ENCODE data around the gene CREBBP. TPM values are rescaled to one million over a fixed set of nuclear protein-coding genes. Genes with fewer than 3 reads are reported as not detected.

CREBBP gene
- polyA plus RNA-seq, 1 donor (not counting 4 experiments of a cell fraction or from before 2014, with no cell fraction given): 5.0 TPM

DNA sequence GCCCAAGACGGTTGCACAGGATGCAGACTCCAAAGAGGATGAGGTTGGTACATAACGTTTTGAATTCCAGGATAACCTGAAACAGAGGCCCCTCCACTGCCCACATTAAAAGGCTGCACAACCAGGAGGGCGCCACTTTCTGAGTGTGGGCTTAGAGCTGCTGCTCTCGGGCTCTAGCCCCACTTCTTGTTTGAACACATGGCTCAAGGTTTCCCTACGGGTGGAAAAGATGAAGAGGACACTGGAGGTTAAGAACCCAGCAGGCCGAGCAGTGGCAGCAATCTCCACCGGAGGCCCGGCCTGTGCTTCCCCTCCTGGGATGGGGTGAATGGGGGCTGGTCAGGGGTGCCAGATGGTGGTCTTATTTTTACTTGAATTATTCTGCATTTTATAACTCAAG is 155.2 kb downstream of the CREBBP start:
- Histone ChIP-seq H3K9ac (ENCODE audit: control insufficient read depth, extremely low read depth, insufficient read depth, low read length) (no peak overlapping the region), H3K9me1 (ENCODE audit: control insufficient read depth, extremely low read depth, insufficient read depth, low read length) (no peaks in the 10 kb centered on the region), H3K79me2 (ENCODE audit: control insufficient read depth, insufficient read depth, low read length) (no peaks in the 10 kb centered on the region), H3K4me3 (ENCODE audit: control insufficient read depth in 2 of 3, extremely low read depth in 1 of 3, insufficient read depth in 2 of 3, low read depth in 1 of 3, low read length in 3 of 3) (no peak overlapping the region), H3K9me3 (ENCODE audit: control insufficient read depth, low read depth, low read length) (no peaks in the 10 kb centered on the region), H3K4me2 (ENCODE audit: control insufficient read depth, extremely low read depth, insufficient read depth, low read depth, low read length) (no peak overlapping the region), H2AFZ (ENCODE audit: control insufficient read depth, low read length) (no peak overlapping the region), H3K4me1 (ENCODE audit: control insufficient read depth, extremely low read depth, insufficient read depth, low read length) (no peaks in the 10 kb centered on the region), H3K27me3 (ENCODE audit: control insufficient read depth, extremely low read depth, insufficient read depth, low read length) (no peaks in the 10 kb centered on the region), H4K20me1 (ENCODE audit: control insufficient read depth, extremely low read depth, insufficient read depth, low read length) (no peaks in the 10 kb centered on the region), H3K36me3 (ENCODE audit: control insufficient read depth in 2 of 2, extremely low read depth in 1 of 2, insufficient read depth in 2 of 2, low read length in 2 of 2) (peaks cover 9 to 16% of the 10 kb centered on the region in 2 experiments), H3K27ac (ENCODE audit: control insufficient read depth, insufficient read depth, low read length) (no peak overlapping the region)
- DNase-seq (ENCODE audit: low read depth, low spot score): no peak
- FAIRE-seq: no peak
- no peak for TF ChIP-seq EZH2 (IDR thresholded peaks at IDR 0.05; ENCODE audit: low read length)
- TF ChIP-seq, protein P1, sequence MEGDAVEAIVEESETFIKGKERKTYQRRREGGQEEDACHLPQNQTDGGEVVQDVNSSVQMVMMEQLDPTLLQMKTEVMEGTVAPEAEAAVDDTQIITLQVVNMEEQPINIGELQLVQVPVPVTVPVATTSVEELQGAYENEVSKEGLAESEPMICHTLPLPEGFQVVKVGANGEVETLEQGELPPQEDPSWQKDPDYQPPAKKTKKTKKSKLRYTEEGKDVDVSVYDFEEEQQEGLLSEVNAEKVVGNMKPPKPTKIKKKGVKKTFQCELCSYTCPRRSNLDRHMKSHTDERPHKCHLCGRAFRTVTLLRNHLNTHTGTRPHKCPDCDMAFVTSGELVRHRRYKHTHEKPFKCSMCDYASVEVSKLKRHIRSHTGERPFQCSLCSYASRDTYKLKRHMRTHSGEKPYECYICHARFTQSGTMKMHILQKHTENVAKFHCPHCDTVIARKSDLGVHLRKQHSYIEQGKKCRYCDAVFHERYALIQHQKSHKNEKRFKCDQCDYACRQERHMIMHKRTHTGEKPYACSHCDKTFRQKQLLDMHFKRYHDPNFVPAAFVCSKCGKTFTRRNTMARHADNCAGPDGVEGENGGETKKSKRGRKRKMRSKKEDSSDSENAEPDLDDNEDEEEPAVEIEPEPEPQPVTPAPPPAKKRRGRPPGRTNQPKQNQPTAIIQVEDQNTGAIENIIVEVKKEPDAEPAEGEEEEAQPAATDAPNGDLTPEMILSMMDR (optimal IDR thresholded peaks at IDR 0.05 in 1 of 3, IDR thresholded peaks at IDR 0.05 in 1 of 3, conservative IDR thresholded peaks at IDR 0.05 in 1 of 3; ENCODE audit: extremely low read depth in 1 of 3, insufficient read depth in 2 of 3, low read length in 3 of 3): no peak
- dilution Hi-C loops (cut with MboI; ENCODE audit: extremely low pct_ligation_motif_present, low sequenced_read_pairs): no loop called here

DNA sequence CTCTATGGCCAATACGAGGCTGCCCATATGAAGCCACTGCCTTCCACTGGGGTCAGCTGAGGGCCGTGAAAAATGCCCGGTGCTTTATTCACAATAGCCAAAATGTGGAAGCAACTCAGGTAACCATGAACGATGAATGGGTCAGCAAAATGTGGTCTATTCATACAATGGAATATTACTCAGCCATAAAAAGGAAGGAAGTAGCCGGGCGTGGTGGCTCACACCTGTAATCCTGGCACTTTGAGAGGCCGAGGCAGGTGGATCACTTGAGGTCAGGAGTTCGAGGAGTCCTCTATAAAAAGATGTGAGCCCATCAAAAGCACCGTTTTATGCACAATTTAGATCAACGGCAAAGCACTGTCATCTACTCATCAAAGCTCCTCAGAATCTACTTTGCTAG is 158.0 kb downstream of the CREBBP start:
- H3K4me1 ChIP-seq (ENCODE audit: control insufficient read depth, extremely low read depth, insufficient read depth, low read length): peaks cover 3% of the 10 kb centered on the region
- H3K27me3 ChIP-seq (ENCODE audit: control insufficient read depth, extremely low read depth, insufficient read depth, low read length): no peaks in the 10 kb centered on the region
- no peak overlapping the region for H2AFZ ChIP-seq (ENCODE audit: control insufficient read depth, low read length)
- no peaks in the 10 kb centered on the region for H3K9me3 ChIP-seq (ENCODE audit: control insufficient read depth, low read depth, low read length)
- DNase-seq (ENCODE audit: low read depth, low spot score): no peak
- H3K4me3 ChIP-seq (ENCODE audit: control insufficient read depth in 2 of 3, extremely low read depth in 1 of 3, insufficient read depth in 2 of 3, low read depth in 1 of 3, low read length in 3 of 3): no peak overlapping the region
- H3K9me1 ChIP-seq (ENCODE audit: control insufficient read depth, extremely low read depth, insufficient read depth, low read length): no peaks in the 10 kb centered on the region
- dilution Hi-C loops (cut with MboI; ENCODE audit: extremely low pct_ligation_motif_present, low sequenced_read_pairs): no loop called here
- FAIRE-seq: no peak
- peaks cover under 1 to 3% of the 10 kb centered on the region in 2 experiments for H3K36me3 ChIP-seq (ENCODE audit: control insufficient read depth in 2 of 2, extremely low read depth in 1 of 2, insufficient read depth in 2 of 2, low read length in 2 of 2)
- no peak overlapping the region for H3K9ac ChIP-seq (ENCODE audit: control insufficient read depth, extremely low read depth, insufficient read depth, low read length)
- H3K4me2 ChIP-seq (ENCODE audit: control insufficient read depth, extremely low read depth, insufficient read depth, low read depth, low read length): no peak overlapping the region
- no peaks in the 10 kb centered on the region for H4K20me1 ChIP-seq (ENCODE audit: control insufficient read depth, extremely low read depth, insufficient read depth, low read length)
- H3K79me2 ChIP-seq (ENCODE audit: control insufficient read depth, insufficient read depth, low read length): no peaks in the 10 kb centered on the region
- no peak overlapping the region for H3K27ac ChIP-seq (ENCODE audit: control insufficient read depth, insufficient read depth, low read length)
- TF ChIP-seq, protein P1 (optimal IDR thresholded peaks at IDR 0.05 in 1 of 3, IDR thresholded peaks at IDR 0.05 in 1 of 3, conservative IDR thresholded peaks at IDR 0.05 in 1 of 3; ENCODE audit: extremely low read depth in 1 of 3, insufficient read depth in 2 of 3, low read length in 3 of 3): no peak
- no peak for TF ChIP-seq EZH2 (IDR thresholded peaks at IDR 0.05; ENCODE audit: low read length)
